Activated T-cell treated with anti-CD3 and anti-CD28 coated beads, Interleukin-2, amount 50 U/mL, for 24 hours (primary cell): ENCODE results near the gene LHX6.

Experiments used
- DNase-seq: peaks from one replicate; pipeline ENCODE4 v3.0.0-alpha.2; 2020
- H3K27ac Mint-ChIP-seq: 2 replicates; pipeline ENCODE4 v1.8.0; 2020; ENCODE audit warnings: mild to moderate bottlenecking, mixed read lengths
- H3K27me3 Mint-ChIP-seq: 2 replicates; pipeline ENCODE4 v1.8.0; 2020; ENCODE audit warnings: mixed read lengths
- H3K36me3 Mint-ChIP-seq: 2 replicates; pipeline ENCODE4 v1.8.0; 2020; ENCODE audit warnings: low read depth, mixed read lengths
- H3K4me1 Mint-ChIP-seq: 2 replicates; pipeline ENCODE4 v1.8.0; 2020; ENCODE audit warnings: low read depth, mixed read lengths
- H3K4me3 Mint-ChIP-seq: 2 replicates; pipeline ENCODE4 v1.8.0; 2020; ENCODE audit warnings: mild to moderate bottlenecking, moderate library complexity, mixed read lengths
- H3K9me3 Mint-ChIP-seq: 2 replicates; pipeline ENCODE4 v1.8.0; 2020; ENCODE audit warnings: mixed read lengths

The LHX6 gene

DNA sequence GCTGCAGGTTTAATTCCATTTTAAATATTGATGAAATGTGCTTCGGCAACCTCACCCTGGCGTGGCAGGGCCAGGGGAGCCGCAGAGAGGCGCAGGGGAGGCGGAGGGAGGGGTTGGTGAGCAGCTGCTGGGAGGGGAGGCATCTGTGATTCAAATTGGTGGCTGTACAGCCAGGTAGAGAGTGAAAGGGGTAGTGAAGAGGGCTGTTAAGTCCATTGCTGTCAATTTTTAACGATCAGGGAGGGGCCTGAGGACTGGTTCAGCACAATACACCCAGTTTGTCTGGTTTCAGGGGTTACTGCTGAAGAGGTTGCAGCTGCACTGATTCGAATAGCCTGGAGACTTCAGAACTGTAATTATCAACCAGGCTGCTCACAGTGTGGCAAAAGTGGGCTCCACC is 31.3 kb downstream of the LHX6 start:
- no peaks in the 10 kb centered on the region for H3K9me3 Mint-ChIP-seq
- peaks cover 7% of the 10 kb centered on the region for H3K27me3 Mint-ChIP-seq
- H3K36me3 Mint-ChIP-seq, result no peaks in the 10 kb centered on the region
- no peak overlapping the region for H3K4me3 Mint-ChIP-seq
- H3K27ac Mint-ChIP-seq, result no peak overlapping the region
- DNase-seq, result no peak
- H3K4me1 Mint-ChIP-seq, result no peaks in the 10 kb centered on the region

DNA sequence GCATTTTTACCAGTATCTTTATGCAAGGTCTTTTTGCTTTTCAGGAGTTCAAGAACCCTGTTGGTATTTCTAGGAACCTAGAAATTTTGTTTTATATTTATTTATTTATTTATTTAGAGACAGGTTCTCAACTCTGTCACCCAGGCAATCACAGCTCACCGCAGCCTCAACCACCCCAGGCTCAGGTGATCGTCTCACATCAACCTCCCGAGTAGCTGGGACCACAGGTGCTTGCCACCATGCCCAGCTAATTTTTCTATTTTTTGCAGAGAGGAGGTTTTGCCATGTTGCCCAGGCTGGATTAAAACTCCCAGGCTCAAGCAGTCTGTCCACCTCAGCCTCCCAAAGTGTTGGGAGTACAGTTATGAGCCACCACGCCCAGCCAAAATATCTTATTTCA is 32.9 kb downstream of the LHX6 start:
- Mint-ChIP-seq H3K4me1 (no peaks in the 10 kb centered on the region), H3K27me3 (peaks cover 7% of the 10 kb centered on the region), H3K9me3 (no peaks in the 10 kb centered on the region), H3K27ac (no peak overlapping the region), H3K4me3 (no peak overlapping the region), H3K36me3 (no peaks in the 10 kb centered on the region)
- DNase-seq, result no peak

GRCh38 chr9:122193651-122194050 is 35.1 kb downstream of the LHX6 start:
- Mint-ChIP-seq H3K27ac (no peak overlapping the region), H3K36me3 (no peaks in the 10 kb centered on the region), H3K4me3 (no peak overlapping the region), H3K27me3 (peaks cover 7% of the 10 kb centered on the region), H3K4me1 (no peaks in the 10 kb centered on the region), H3K9me3 (no peaks in the 10 kb centered on the region)
- no peak for DNase-seq

DNA sequence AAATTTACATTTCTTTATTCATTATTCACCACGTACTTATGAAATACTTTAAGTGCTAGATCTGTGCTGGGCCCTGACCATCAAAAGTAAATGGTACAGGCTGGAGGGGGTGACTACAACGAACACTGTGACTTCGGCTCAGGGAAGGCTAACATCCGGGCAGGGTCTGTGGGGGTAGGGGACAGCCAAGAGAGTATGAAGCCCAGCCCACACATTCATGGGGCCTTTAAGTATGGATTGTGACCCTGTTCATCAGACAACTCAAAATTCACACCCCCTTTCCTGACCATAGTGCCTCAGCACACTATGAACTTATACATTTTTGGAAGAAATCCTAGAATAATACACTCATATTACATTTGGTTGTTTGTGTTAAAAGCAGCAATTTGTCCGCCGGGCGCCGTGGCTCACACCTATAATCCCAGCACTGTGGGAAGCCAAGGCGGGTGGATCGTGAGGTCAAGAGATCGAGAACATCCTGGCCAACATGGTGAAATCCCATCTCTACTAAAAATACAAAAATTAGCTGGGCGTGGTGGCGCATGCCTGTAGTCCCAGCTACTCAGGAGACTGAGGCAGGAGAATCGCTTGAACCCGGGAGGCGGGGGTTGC is 35.7 kb downstream of the LHX6 start:
- Mint-ChIP-seq H3K27me3 (peaks cover 7% of the 10 kb centered on the region), H3K9me3 (no peaks in the 10 kb centered on the region), H3K36me3 (no peaks in the 10 kb centered on the region), H3K27ac (no peak overlapping the region), H3K4me1 (no peaks in the 10 kb centered on the region), H3K4me3 (no peak overlapping the region)
- DNase-seq, result no peak

DNA sequence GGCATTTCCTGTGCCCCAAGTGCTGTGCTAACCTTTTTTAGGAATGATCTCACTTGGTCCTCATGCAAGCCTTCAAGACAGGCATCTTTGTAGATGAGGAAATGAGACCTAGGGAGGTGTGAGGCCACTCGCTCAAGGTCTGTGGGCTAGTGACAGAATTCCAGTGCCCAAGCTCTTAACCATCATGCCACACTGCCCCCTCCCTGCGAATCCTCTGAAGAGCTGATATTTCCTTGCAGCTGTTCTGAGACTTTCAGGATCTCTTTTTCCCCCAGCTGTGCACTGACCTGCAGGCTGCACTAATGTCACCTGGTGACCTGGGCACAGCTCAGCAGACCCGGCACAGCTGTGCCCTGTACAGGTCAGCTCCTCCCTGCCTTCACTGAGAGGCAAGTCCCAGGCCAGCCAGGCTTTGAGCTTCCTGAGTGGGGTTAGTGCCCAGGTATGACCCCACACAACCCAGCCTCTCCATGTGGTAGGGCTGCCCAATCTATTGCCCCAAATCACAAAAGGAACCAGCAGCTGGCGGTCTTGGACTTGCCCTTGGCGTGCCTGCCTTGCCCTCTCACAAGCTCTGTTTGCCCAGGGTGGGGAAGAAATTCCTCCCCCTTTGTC is 36.4 kb downstream of the LHX6 start:
- no peak for DNase-seq
- H3K4me3 Mint-ChIP-seq, result no peak overlapping the region

DNA sequence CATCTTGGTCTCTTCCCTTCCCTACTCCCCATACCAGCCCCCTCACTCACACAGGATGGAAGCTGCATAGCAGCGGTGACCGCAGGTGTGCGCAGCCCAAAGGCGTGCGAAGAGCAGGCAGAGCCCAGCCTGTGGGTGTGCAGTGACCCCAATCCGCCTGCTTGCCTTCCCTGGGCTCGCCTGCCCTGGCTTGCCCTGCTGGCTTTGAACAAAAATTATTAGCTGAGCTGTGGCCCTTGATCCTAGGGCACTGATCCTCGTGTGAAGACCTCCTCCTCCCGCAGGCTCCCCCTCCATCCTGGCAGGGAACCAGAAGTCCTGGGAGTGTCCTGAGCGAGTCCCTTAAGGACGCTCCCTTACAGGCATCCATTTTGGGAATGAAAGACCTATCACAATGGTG is 37.2 kb downstream of the LHX6 start:
- Mint-ChIP-seq H3K27ac (no peak overlapping the region), H3K27me3 (peaks cover 4% of the 10 kb centered on the region), H3K4me3 (no peak overlapping the region), H3K4me1 (no peaks in the 10 kb centered on the region), H3K9me3 (no peaks in the 10 kb centered on the region), H3K36me3 (no peaks in the 10 kb centered on the region)
- no peak for DNase-seq

More for the DNA sequence above, 36.4 kb downstream of the LHX6 start:
- H3K4me1 Mint-ChIP-seq, result no peaks in the 10 kb centered on the region
- H3K27me3 Mint-ChIP-seq, result peaks cover 7% of the 10 kb centered on the region
- no peak overlapping the region for H3K27ac Mint-ChIP-seq
- no peaks in the 10 kb centered on the region for H3K36me3 Mint-ChIP-seq
- no peaks in the 10 kb centered on the region for H3K9me3 Mint-ChIP-seq

- Mint-ChIP-seq H3K36me3 (no peaks in the 10 kb centered on the region), H3K27ac (no peak overlapping the region)
- no peak for DNase-seq
Measured at GRCh38 chr9:122190597-122191381, 38.0 kb downstream of the LHX6 start.

DNA sequence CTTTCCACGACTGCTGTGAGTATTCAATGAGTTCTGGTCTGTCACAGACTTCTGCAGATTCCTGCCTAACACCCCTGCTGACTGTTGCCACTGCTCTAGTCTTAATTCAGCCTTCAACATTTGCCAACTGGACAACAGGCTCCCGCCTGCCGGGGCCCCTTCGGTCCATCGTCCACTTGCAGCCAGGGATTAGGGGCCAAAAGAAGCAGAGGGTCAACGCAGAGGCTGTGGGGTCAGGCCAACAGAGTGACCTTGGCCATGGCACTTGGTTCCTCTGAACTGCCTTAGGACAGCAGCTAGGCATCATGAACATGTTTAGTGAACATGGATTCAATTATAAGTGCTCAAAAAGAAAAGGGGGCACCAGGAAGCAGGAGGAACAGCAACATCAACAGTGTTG is 40.4 kb downstream of the LHX6 start:
- no peak for DNase-seq
- Mint-ChIP-seq H3K36me3 (no peaks in the 10 kb centered on the region), H3K9me3 (no peaks in the 10 kb centered on the region), H3K4me3 (no peak overlapping the region), H3K27ac (no peak overlapping the region), H3K4me1 (no peaks in the 10 kb centered on the region), H3K27me3 (peaks cover 3% of the 10 kb centered on the region)

More at GRCh38 chr9:122190597-122191381, 38.0 kb downstream of the LHX6 start:
- Mint-ChIP-seq H3K9me3 (no peaks in the 10 kb centered on the region), H3K4me3 (no peak overlapping the region), H3K27me3 (peaks cover 4% of the 10 kb centered on the region), H3K4me1 (no peaks in the 10 kb centered on the region)

DNA sequence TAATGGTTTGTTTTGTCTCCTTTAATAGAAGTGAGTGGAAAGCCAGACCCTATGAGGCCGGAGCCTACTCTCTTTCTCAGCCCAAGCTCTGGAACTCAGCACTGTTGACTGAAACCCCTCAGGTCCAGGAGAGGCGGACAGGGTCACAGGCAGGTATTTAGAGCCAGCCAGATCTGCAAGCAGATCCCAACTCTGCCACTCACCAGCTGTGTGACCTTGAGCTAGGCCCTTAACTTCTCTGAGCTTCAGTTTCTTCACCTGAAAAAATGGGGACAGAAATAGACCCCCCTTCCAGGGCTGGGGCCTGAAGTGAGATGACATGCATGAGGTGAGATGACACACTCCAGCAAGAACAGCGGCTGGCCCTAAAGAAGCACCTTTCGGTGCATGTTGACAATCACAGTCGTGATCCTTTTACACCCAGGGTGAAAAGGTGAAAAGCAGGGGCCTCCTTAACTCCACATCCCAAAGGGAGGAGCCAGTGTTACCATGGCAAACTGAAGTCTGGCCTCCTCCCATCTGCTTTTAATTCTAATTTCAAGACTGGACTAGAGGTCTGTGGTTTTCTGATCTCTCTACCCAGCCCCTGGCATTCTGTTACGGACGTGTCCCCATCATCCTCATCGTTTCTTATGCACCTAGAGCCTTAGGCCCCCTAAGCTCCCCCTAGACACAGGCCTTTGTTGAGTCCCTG is 41.8 kb downstream of the LHX6 start:
- H3K36me3 Mint-ChIP-seq, result no peaks in the 10 kb centered on the region
- H3K9me3 Mint-ChIP-seq, result no peaks in the 10 kb centered on the region
- H3K27ac Mint-ChIP-seq, result no peak overlapping the region
- DNase-seq, result no peak
- no peaks in the 10 kb centered on the region for H3K4me1 Mint-ChIP-seq
- H3K4me3 Mint-ChIP-seq, result no peak overlapping the region
- H3K27me3 Mint-ChIP-seq, result peaks cover 14% of the 10 kb centered on the region

DNA sequence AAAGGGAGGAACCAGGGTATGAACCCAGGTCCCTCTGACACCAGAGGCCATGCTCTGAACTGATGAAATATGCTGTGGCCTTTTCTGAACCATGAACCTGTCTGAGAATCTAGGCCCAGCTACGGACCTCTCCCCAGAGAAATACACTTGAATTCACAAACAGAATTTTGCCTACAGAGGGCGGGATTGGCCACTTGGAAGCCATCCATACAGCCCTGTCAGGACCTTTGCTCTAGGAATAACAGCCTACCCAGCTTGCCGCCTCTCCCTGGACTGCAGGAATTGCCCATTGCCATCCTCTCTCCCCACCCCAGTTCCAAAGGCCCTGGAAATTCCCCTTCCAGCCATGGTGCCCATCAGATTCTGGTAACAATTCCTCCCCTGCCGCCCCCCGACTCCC is 42.5 kb downstream of the LHX6 start:
- H3K4me3 Mint-ChIP-seq, result no peak overlapping the region
- no peak overlapping the region for H3K27ac Mint-ChIP-seq
- H3K9me3 Mint-ChIP-seq, result no peaks in the 10 kb centered on the region
- H3K27me3 Mint-ChIP-seq, result peaks cover 16% of the 10 kb centered on the region
- no peaks in the 10 kb centered on the region for H3K36me3 Mint-ChIP-seq
- H3K4me1 Mint-ChIP-seq, result no peaks in the 10 kb centered on the region
- no peak for DNase-seq

- no peak overlapping the region for H3K4me3 Mint-ChIP-seq
- no peak overlapping the region for H3K27ac Mint-ChIP-seq
- no peaks in the 10 kb centered on the region for H3K9me3 Mint-ChIP-seq
- no peaks in the 10 kb centered on the region for H3K36me3 Mint-ChIP-seq
- DNase-seq, result no peak
- H3K27me3 Mint-ChIP-seq, result peaks cover 19% of the 10 kb centered on the region
- H3K4me1 Mint-ChIP-seq, result no peaks in the 10 kb centered on the region
Measured at GRCh38 chr9:122184551-122184950, 44.2 kb downstream of the LHX6 start.

DNA sequence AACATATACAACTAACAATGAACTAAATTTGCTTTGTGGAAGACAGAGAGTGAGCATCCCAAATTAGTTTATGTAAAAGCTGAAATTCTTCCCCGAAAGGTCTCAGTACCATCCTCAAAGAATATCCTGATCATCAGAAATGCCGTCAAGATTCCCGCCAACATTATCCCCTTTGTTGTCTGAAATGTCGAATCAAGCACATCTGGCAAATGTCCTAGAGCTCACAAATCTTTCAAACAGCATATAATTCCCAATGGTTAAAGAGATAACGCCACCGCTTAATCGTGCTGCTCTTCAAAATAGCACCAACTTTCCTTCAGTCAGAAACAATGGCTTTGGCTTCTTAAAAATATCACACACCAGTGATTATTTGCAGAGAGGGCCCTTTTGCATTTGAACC is 45.3 kb downstream of the LHX6 start:
- Mint-ChIP-seq H3K27me3 (peaks cover 19% of the 10 kb centered on the region), H3K9me3 (no peaks in the 10 kb centered on the region)

DNA sequence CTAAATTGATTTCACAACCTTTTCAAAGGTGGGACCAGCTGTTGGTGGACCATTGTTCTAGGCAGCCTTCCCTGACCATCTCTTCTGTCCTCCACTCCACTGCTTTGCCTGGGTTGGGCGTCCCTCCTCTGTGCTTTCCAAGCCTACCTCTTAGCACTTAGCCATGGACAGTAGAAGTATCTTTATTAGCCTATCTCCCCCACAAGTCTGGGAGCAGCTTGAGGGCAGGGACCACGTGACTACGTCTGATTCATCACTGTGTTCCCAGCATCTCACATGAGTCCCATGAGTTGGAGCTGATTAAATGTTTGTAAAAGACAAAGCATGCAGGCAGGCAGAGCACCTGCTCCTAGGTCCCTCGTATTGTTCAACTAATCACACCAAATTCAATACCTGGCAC is 48.1 kb downstream of the LHX6 start:
- Mint-ChIP-seq H3K27me3 (peaks cover 22% of the 10 kb centered on the region), H3K9me3 (no peaks in the 10 kb centered on the region), H3K36me3 (no peaks in the 10 kb centered on the region), H3K4me1 (no peaks in the 10 kb centered on the region), H3K27ac (no peak overlapping the region), H3K4me3 (no peak overlapping the region)
- DNase-seq, result no peak

More for the DNA sequence above, 45.3 kb downstream of the LHX6 start:
- H3K4me3 Mint-ChIP-seq, result no peak overlapping the region
- DNase-seq, result no peak
- H3K27ac Mint-ChIP-seq, result no peak overlapping the region
- H3K4me1 Mint-ChIP-seq, result no peaks in the 10 kb centered on the region
- H3K36me3 Mint-ChIP-seq, result no peaks in the 10 kb centered on the region

DNA sequence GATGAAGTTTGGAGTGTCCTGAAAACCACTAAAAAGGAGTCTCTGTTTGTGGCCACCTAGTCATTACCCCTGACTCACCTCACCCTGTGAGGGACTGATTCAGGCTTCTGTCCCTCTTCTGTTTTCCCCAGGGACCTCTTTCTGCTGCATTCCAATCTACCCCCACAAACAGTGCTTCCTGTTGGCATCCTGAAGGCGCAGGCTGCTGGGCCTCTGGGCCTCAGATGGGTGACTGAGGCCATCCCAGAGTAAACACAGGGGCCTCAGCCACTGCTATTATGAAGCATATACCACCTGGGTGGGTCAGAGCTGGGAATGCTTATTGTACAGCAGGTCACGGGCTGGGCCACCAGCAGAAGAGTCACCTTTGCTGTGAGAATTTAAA is 49.1 kb downstream of the LHX6 start:
- H3K4me3 Mint-ChIP-seq, result no peak overlapping the region
- DNase-seq, result no peak
- H3K27me3 Mint-ChIP-seq, result peaks cover 22% of the 10 kb centered on the region
- H3K9me3 Mint-ChIP-seq, result no peaks in the 10 kb centered on the region
- no peaks in the 10 kb centered on the region for H3K4me1 Mint-ChIP-seq
- H3K27ac Mint-ChIP-seq, result no peak overlapping the region
- H3K36me3 Mint-ChIP-seq, result no peaks in the 10 kb centered on the region
